ENCODE results near the gene SSC5D. TPM values are rescaled to one million over a fixed set of nuclear protein-coding genes. Genes with fewer than 3 reads are reported as not detected.

Gene SSC5D
- total and polyA plus RNA-seq, 9 of the 15 experiments (the other 6 are each of a cell fraction or from before 2014, with no cell fraction given), result 0.04 to 0.71 (median 0.14) TPM; not detected in 2

- TF ChIP-seq, protein P1, sequence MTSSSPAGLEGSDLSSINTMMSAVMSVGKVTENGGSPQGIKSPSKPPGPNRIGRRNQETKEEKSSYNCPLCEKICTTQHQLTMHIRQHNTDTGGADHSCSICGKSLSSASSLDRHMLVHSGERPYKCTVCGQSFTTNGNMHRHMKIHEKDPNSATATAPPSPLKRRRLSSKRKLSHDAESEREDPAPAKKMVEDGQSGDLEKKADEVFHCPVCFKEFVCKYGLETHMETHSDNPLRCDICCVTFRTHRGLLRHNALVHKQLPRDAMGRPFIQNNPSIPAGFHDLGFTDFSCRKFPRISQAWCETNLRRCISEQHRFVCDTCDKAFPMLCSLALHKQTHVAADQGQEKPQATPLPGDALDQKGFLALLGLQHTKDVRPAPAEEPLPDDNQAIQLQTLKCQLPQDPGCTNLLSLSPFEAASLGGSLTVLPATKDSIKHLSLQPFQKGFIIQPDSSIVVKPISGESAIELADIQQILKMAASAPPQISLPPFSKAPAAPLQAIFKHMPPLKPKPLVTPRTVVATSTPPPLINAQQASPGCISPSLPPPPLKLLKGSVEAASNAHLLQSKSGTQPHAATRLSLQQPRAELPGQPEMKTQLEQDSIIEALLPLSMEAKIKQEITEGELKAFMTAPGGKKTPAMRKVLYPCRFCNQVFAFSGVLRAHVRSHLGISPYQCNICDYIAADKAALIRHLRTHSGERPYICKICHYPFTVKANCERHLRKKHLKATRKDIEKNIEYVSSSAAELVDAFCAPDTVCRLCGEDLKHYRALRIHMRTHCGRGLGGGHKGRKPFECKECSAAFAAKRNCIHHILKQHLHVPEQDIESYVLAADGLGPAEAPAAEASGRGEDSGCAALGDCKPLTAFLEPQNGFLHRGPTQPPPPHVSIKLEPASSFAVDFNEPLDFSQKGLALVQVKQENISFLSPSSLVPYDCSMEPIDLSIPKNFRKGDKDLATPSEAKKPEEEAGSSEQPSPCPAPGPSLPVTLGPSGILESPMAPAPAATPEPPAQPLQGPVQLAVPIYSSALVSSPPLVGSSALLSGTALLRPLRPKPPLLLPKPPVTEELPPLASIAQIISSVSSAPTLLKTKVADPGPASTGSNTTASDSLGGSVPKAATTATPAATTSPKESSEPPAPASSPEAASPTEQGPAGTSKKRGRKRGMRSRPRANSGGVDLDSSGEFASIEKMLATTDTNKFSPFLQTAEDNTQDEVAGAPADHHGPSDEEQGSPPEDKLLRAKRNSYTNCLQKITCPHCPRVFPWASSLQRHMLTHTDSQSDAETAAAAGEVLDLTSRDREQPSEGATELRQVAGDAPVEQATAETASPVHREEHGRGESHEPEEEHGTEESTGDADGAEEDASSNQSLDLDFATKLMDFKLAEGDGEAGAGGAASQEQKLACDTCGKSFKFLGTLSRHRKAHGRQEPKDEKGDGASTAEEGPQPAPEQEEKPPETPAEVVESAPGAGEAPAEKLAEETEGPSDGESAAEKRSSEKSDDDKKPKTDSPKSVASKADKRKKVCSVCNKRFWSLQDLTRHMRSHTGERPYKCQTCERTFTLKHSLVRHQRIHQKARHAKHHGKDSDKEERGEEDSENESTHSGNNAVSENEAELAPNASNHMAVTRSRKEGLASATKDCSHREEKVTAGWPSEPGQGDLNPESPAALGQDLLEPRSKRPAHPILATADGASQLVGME (CRISPR knock-in tag; IDR thresholded peaks at IDR 0.05), result no peak
- TF ChIP-seq NFXL1 (CRISPR knock-in tag; IDR thresholded peaks at IDR 0.05), result no peak
- no peak for TF ChIP-seq ZFP91 (CRISPR knock-in tag; IDR thresholded peaks at IDR 0.05)
- no peak for TF ChIP-seq ZNF263 (CRISPR knock-in tag; IDR thresholded peaks at IDR 0.05; ENCODE audit: borderline replicate concordance)
- no peak for TF ChIP-seq KLF10 (CRISPR knock-in tag; IDR thresholded peaks at IDR 0.05)
- TF ChIP-seq CREBBP (IDR thresholded peaks at IDR 0.05; ENCODE audit: low read depth, low read length), result no peak
- peak; percentile 89 for TF ChIP-seq PCBP1 (IDR thresholded peaks at IDR 0.05; ENCODE audit: low read depth, low read length, poor library complexity, severe bottlenecking)
- no peak for TF ChIP-seq ZNF77 (CRISPR knock-in tag; IDR thresholded peaks at IDR 0.05)
- peak in 1 of 2 experiments; percentile 67; a peak in 1 of 4 replicates for TF ChIP-seq TEAD1 (CRISPR knock-in tag; IDR thresholded peaks at IDR 0.05)
- TF ChIP-seq, protein P2, sequence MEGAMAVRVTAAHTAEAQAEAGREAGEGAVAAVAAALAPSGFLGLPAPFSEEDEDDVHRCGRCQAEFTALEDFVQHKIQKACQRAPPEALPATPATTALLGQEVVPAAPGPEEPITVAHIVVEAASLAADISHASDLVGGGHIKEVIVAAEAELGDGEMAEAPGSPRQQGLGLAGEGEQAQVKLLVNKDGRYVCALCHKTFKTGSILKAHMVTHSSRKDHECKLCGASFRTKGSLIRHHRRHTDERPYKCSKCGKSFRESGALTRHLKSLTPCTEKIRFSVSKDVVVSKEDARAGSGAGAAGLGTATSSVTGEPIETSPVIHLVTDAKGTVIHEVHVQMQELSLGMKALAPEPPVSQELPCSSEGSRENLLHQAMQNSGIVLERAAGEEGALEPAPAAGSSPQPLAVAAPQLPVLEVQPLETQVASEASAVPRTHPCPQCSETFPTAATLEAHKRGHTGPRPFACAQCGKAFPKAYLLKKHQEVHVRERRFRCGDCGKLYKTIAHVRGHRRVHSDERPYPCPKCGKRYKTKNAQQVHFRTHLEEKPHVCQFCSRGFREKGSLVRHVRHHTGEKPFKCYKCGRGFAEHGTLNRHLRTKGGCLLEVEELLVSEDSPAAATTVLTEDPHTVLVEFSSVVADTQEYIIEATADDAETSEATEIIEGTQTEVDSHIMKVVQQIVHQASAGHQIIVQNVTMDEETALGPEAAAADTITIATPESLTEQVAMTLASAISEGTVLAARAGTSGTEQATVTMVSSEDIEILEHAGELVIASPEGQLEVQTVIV (CRISPR knock-in tag; IDR thresholded peaks at IDR 0.05; ENCODE audit: borderline replicate concordance), result no peak
- no peak for TF ChIP-seq BCLAF1 (IDR thresholded peaks at IDR 0.05; ENCODE audit: borderline replicate concordance in 1 of 2, control insufficient read depth in 1 of 2, low read depth in 2 of 2, low read length in 1 of 2)
- TF ChIP-seq TAF9B (IDR thresholded peaks at IDR 0.05; ENCODE audit: partially characterized antibody), result no peak
- no peak for TF ChIP-seq RBM17 (IDR thresholded peaks at IDR 0.05; ENCODE audit: borderline replicate concordance, low read depth, low read length)
Measured at GRCh38 chr19:55461259-55461973, 26.8 kb upstream of the SSC5D start, which contains the start of gene ISOC2 (continued).
